Caco-2 (cell line): Measurements from ENCODE around the gene WWOX. TPM values are rescaled to one million over a fixed set of nuclear protein-coding genes. Genes with fewer than 3 reads are reported as not detected.

Experiments used
- BruUV-seq: library from RNA; stranded (reverse); fragments of 400-500 nt; replicated peaks from 2 replicates; lab custom pipeline; 2021; lab: Mats Ljungman, UMichigan
- CTCF ChIA-PET: fragments of 300-600 bp; sonication (Branson Sonifier 250); formaldehyde crosslinking; loops from one replicate; lab custom pipeline; 2022; ENCODE audit warnings: antibody characterized with exemption; lab: Charles Lee
- POLR2A ChIA-PET: fragments of 300-600 bp; sonication (Branson Sonifier 250); formaldehyde crosslinking; loops from one replicate; lab custom pipeline; 2022; ENCODE audit warnings: antibody characterized with exemption; lab: Charles Lee
- DNase-seq, 2 experiments: peaks; one replicate each; pipeline versions ENCODE4 v3.0.0 to v3.0.0-alpha.2; 2020 to 2022
- H3K27me3 ChIP-seq: replicated peaks from 2 replicates; pipeline ENCODE4 v1.6.0; 2011; ENCODE audit warnings: low read length; ENCODE audit not compliant: control insufficient read depth, insufficient read depth
- H3K36me3 ChIP-seq: 2 replicates; pipeline ENCODE4 v1.5.1; 2011; ENCODE audit warnings: low read length; ENCODE audit not compliant: control insufficient read depth, insufficient read depth
- H3K4me1 ChIP-seq: fragments of 250-450 bp; sonication (Bioruptor Pico); 2 replicates; pipeline ENCODE4 v1.5.1; 2020; ENCODE audit warnings: mild to moderate bottlenecking
- H3K4me3 ChIP-seq: 2 replicates; pipeline ENCODE4 v1.5.1; 2011; ENCODE audit warnings: low read depth, mild to moderate bottlenecking, control low read depth, low read length
- H3K9me3 ChIP-seq: fragments of 250-450 bp; sonication (Bioruptor Pico); 2 replicates; pipeline ENCODE4 v1.5.1; 2020; ENCODE audit warnings: mild to moderate bottlenecking, moderate library complexity
- H3K27ac Mint-ChIP-seq: one replicate; pipeline ENCODE4 v1.8.0; 2022; ENCODE audit warnings: mixed read lengths; ENCODE audit not compliant: unreplicated experiment
- H3K27me3 Mint-ChIP-seq: one replicate; pipeline ENCODE4 v1.8.0; 2022; ENCODE audit warnings: mixed read lengths; ENCODE audit not compliant: insufficient read depth, unreplicated experiment
- H3K36me3 Mint-ChIP-seq: one replicate; pipeline ENCODE4 v1.8.0; 2022; ENCODE audit warnings: mild to moderate bottlenecking, mixed read lengths; ENCODE audit not compliant: insufficient read depth, unreplicated experiment
- H3K4me1 Mint-ChIP-seq: one replicate; pipeline ENCODE4 v1.8.0; 2022; ENCODE audit warnings: low read depth, mixed read lengths; ENCODE audit not compliant: unreplicated experiment
- H3K4me3 Mint-ChIP-seq: one replicate; pipeline ENCODE4 v1.8.0; 2022; ENCODE audit warnings: mild to moderate bottlenecking, moderate library complexity, mixed read lengths; ENCODE audit not compliant: unreplicated experiment
- H3K9me3 Mint-ChIP-seq: one replicate; pipeline ENCODE4 v1.8.0; 2022; ENCODE audit warnings: mixed read lengths; ENCODE audit not compliant: unreplicated experiment
- intact Hi-C: fragments of 100-400 bp; cut with micrococcal nuclease; formaldehyde crosslinking; loops from one replicate; pipeline ENCODE4 v1.10.0; 2022; ENCODE audit not compliant: unreplicated experiment
- total RNA-seq: library from RNA; stranded (reverse); gene quantifications from 2 replicates; pipeline ENCODE4 v1.2.3, GENCODE V29; 2022
- TF ChIP-seq, protein P1 (sequence below), 2 experiments: fragments of 200-600 bp in 1 of 2; IDR thresholded peaks; 1 replicate in 1 of 2; 2 replicates in 1 of 2; pipeline versions ENCODE4 v1.5.1 to v1.8.0; 2011 to 2022; ENCODE audit warnings: antibody characterized with exemption in 1 of 2, control low read depth in 1 of 2, inconsistent platforms in 1 of 2, low read depth in 1 of 2, low read length in 1 of 2, mild to moderate bottlenecking in 1 of 2, moderate library complexity in 1 of 2; ENCODE audit not compliant: insufficient read depth in 1 of 2, severe bottlenecking in 1 of 2, unreplicated experiment in 1 of 2

The WWOX gene
- total RNA-seq, 1 experiment from 2014 or later, result 45.0 TPM

DNA sequence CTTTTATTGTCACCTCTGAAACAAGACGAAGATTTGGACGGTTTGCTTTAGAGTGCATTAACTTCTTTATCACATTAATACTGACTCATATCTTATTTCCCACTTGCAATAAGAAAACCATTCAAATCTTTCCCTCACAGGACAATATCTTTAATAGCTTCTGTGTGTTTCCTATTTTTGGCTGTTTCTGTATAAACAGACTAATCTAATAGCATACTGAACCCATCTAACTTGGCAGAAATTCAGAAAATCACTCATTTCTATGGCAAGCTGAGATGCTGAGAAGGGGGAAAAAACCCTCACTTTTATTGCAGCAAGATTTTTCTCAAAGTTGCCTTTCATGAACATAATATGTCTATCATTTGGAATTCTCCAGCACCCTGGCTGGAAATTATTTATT, 524.9 kb downstream of the WWOX start:
- intact Hi-C loops, result no loop called here

DNA sequence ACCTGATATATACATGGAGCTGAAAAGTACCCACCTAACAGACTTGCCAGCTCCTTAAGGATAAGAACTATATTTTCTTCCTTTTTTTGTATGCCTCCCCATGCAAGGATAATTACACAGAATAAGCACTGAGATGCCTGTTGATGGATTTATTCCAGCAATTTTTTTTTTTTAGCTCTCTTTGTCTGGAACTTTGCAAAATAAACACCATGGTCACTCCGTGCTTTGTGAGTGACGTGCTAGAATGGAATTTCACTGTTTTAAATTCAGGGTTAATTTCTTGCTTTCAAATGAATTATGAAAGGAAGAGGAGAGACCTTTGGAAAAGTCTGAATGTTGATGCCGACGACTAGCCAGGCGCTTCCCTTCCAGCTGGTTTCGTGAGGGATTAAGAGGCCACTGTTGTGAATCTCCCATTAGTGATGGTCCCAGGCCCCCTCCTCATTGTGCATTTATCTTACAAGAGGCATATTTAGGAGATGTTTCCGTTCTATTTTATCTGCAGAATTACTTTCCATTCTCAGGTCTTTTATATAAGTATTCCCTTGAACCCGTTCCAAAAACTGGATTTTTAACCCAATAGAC, 529.1 kb downstream of the WWOX start:
- Histone ChIP-seq H3K9me3 (peaks cover 11% of the 10 kb centered on the region), H3K36me3 (no peaks in the 10 kb centered on the region; the same call in 1 of the 2 replicates), H3K4me3 (no peak overlapping the region), H3K4me1 (no peaks in the 10 kb centered on the region), H3K27me3 (no peaks in the 10 kb centered on the region)
- Mint-ChIP-seq H3K4me3 (no peak overlapping the region), H3K27ac (no peak overlapping the region), H3K27me3 (no peaks in the 10 kb centered on the region), H3K36me3 (no peaks in the 10 kb centered on the region), H3K4me1 (peaks cover under 1% of the 10 kb centered on the region), H3K9me3 (peaks cover 13% of the 10 kb centered on the region)
- intact Hi-C loops, result no loop called here
- BruUV-seq, result no TSS peak
- TF ChIP-seq, protein P1, sequence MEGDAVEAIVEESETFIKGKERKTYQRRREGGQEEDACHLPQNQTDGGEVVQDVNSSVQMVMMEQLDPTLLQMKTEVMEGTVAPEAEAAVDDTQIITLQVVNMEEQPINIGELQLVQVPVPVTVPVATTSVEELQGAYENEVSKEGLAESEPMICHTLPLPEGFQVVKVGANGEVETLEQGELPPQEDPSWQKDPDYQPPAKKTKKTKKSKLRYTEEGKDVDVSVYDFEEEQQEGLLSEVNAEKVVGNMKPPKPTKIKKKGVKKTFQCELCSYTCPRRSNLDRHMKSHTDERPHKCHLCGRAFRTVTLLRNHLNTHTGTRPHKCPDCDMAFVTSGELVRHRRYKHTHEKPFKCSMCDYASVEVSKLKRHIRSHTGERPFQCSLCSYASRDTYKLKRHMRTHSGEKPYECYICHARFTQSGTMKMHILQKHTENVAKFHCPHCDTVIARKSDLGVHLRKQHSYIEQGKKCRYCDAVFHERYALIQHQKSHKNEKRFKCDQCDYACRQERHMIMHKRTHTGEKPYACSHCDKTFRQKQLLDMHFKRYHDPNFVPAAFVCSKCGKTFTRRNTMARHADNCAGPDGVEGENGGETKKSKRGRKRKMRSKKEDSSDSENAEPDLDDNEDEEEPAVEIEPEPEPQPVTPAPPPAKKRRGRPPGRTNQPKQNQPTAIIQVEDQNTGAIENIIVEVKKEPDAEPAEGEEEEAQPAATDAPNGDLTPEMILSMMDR (IDR thresholded peaks at IDR 0.05; ENCODE audit: insufficient read depth in 1 of 2, low read depth in 1 of 2, low read length in 1 of 2, severe bottlenecking in 1 of 2, unreplicated experiment in 1 of 2), result no peak
- CTCF ChIA-PET, result no interaction called here
- DNase-seq, result no peak
- POLR2A ChIA-PET, result no interaction called here

More for the DNA sequence above, 524.9 kb downstream of the WWOX start:
- BruUV-seq, result no TSS peak
- no peaks in the 10 kb centered on the region for H3K27me3 Mint-ChIP-seq
- Histone ChIP-seq H3K27me3 (no peaks in the 10 kb centered on the region), H3K9me3 (no peaks in the 10 kb centered on the region; the same call in 1 of the 2 replicates), H3K36me3 (no peaks in the 10 kb centered on the region; the same call in 1 of the 2 replicates), H3K4me3 (no peak overlapping the region), H3K4me1 (no peaks in the 10 kb centered on the region)
- TF ChIP-seq, protein P1 (IDR thresholded peaks at IDR 0.05; ENCODE audit: insufficient read depth in 1 of 2, low read depth in 1 of 2, low read length in 1 of 2, severe bottlenecking in 1 of 2, unreplicated experiment in 1 of 2), result no peak
- no peaks in the 10 kb centered on the region for H3K4me1 Mint-ChIP-seq
- ChIA-PET CTCF (no interaction called here), POLR2A (no interaction called here)
- H3K27ac Mint-ChIP-seq, result no peak overlapping the region
- no peak for DNase-seq
- H3K36me3 Mint-ChIP-seq, result no peaks in the 10 kb centered on the region
- H3K9me3 Mint-ChIP-seq, result peaks cover under 1% of the 10 kb centered on the region
- no peak overlapping the region for H3K4me3 Mint-ChIP-seq

- Histone ChIP-seq H3K9me3 (peaks cover 11% of the 10 kb centered on the region), H3K4me3 (no peak overlapping the region), H3K36me3 (no peaks in the 10 kb centered on the region; the same call in 1 of the 2 replicates), H3K27me3 (no peaks in the 10 kb centered on the region), H3K4me1 (no peaks in the 10 kb centered on the region)
- Mint-ChIP-seq H3K9me3 (peaks cover 13% of the 10 kb centered on the region), H3K27ac (no peak overlapping the region), H3K27me3 (no peaks in the 10 kb centered on the region), H3K4me3 (no peak overlapping the region), H3K4me1 (peaks cover 7% of the 10 kb centered on the region), H3K36me3 (no peaks in the 10 kb centered on the region)
- ChIA-PET POLR2A (no interaction called here), CTCF (no interaction called here)
- no TSS peak for BruUV-seq
- DNase-seq, result no peak
- TF ChIP-seq, protein P1 (IDR thresholded peaks at IDR 0.05; ENCODE audit: insufficient read depth in 1 of 2, low read depth in 1 of 2, low read length in 1 of 2, severe bottlenecking in 1 of 2, unreplicated experiment in 1 of 2), result no peak
- intact Hi-C loops, result no loop called here
These were observed 529.7 kb downstream of the WWOX start for GRCh38 chr16:78629173-78629572.
